NCI-H2196 treated with DMSO at 0.1 percent for 48 hours (cell line): ENCODE measurements around the gene SLC7A4.

Experiments
- DNase-seq: peaks from one replicate; lab custom pipeline; 2025; ENCODE audit not compliant: unreplicated experiment; lab: John Stamatoyannopoulos, UW

SLC7A4 gene

GRCh38 chr22:21000207-21000986 is 32.0 kb downstream of the SLC7A4 start:
- no peak for DNase-seq

GRCh38 chr22:20999350-21000206 is 32.8 kb downstream of the SLC7A4 start:
- DNase-seq = no peak

GRCh38 chr22:20998411-20999336 is 33.7 kb downstream of the SLC7A4 start:
- DNase-seq = no peak

DNA sequence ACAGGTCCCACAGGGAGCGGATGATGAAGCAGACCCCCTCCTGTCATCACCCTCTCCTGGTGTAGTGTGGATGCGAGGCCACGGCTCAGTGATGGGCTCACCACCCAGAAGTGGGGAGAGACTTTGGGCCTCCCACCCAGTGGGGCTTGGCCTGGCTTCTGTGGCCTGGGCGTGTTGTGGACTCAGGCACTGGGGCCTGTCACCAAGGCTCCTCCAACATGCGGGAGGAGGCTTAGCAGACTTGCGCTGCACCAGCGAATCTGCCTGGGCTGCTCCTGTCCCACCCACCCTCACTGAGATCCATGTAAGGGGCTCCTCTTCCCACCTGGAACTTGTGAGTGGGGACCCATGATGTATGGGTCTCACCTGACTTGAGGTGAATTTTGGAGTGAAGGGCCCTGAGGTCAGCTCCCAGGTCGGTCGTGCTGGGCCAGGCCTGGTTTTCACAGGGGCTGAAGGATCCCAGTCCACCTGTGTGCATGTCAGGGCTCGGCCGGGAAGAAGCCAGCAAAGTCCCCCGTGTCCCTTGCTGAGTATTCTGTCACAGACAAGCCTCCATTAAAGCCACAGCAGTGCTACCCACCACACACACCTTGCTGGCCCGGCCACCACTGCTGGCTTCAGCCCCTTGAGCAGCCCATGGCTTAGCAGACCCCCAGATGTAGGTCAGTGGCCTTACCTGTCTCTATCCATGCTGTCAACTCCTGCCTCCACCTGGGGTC is 34.7 kb downstream of the SLC7A4 start:
- no peak for DNase-seq

GRCh38 chr22:20996598-20997535 is 35.5 kb downstream of the SLC7A4 start:
- DNase-seq = no peak

- no peak for DNase-seq
These were observed 36.3 kb downstream of the SLC7A4 start for GRCh38 chr22:20996031-20996410.

GRCh38 chr22:20995329-20996030 is 36.9 kb downstream of the SLC7A4 start:
- no peak for DNase-seq

GRCh38 chr22:20994902-20995241 is 37.5 kb downstream of the SLC7A4 start:
- no peak for DNase-seq

DNA sequence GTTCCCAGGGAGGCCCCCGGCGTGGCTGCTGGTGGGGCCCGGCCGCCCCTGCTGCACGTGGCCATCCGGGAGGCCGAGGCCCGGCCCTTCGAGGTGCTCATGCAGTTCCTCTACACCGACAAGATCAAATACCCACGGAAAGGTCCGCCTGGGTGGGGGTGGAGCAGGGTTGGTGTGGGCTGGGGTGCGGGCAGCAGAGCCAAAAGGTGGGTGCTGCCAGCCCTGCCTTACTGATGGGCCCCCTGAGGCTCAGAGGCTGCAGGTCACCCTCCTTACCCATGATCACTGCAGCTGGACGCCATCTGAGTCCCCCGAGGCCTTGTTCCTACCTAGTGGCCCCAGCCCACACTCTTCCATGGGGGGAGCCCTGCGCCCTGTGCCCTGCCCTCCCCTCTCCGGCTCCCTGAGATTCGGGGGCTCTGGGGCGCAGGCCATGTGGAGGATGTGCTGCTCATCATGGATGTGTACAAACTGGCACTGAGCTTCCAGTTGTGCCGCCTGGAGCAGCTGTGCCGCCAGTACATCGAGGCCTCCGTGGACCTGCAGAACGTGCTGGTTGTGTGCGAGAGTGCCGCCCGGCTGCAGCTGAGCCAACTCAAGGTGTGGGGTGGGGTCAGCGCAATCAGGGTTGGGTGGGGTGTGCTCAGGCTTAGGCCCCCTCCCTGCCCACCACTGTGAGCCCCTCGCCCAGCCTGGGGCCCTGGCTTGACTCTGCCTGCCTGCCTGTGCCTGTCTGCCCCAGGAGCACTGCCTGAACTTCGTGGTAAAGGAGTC is 38.0 kb downstream of the SLC7A4 start:
- DNase-seq = no peak

GRCh38 chr22:20993304-20994127 is 38.8 kb downstream of the SLC7A4 start:
- no peak for DNase-seq

DNA sequence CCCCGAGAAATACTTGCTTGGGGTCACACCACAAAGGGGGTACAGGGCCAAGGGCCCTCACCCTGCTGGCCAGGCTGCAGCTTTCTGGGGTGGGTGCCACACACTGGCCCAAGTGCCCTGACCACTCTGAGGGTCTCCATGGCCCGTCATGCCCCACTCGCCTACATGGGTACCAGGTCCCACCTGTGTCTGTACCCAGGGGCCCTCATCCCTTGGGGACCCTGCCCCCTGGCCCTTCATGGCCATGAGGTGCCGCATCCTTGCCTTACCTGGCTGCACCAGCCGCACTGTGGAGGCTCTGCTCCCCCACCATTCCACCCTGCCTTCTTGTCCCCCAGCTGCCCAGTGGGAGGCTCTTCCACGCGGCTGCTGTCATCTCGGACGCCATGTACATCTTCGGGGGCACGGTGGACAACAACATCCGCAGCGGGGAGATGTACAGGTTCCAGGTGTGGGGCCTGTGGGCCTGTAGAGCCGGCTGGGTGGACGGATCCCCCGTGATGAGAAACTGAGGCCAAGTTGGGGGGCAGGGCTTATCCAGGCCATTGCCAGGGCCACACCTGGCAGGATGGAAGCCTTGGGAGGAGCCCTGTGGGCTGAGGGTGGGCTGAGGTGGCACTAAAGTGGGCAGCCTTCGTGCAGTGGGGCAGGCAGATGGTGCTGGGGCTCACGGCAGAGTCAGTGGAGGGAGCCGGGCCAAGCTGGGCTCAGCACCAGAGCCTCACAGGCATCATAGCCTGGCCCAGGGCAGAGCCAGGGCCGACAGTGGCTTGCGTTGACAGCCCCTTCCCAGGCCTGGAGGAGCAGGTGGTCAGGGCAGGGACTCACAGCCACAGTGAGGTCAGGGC is 39.7 kb downstream of the SLC7A4 start:
- DNase-seq = no peak

- no peak for DNase-seq
These were observed 40.3 kb downstream of the SLC7A4 start for GRCh38 chr22:20992056-20992442.

DNA sequence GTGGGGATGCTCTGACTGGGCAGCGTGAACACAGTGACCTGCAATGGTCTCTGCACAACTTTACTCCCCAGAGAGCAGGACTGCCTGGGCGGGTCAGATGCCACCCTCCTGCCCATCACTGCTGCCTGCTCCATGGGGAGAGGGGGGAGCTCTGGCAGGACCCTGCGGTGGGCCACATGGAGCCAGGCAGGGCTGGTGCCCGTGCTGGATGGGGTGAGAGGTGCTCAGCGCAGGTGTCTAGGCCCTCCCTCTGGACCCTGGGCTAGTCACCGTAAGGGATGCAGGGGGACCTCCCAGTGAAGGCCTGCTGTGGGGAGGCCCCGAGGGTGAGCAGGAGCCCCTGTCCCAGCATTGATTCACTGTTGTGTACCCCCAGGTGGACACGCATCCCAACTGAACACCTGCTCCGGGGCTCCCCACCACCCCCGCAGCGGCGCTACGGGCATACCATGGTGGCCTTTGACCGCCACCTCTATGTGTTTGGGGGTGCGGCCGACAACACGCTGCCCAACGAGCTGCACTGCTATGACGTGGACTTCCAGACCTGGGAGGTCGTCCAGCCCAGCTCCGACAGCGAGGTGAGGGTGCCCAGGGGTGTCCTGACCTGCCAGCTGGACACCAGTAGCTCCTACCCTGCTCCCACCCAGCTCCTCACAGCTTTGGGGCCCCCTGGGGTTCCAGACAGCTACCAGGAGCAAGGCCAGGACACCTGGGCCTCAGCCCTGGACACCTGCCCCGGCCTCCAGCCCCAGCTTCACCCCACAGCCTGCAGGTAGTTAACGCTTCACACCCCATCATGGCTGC is 40.9 kb downstream of the SLC7A4 start:
- DNase-seq = no peak

- DNase-seq = no peak
These were observed 41.9 kb downstream of the SLC7A4 start for GRCh38 chr22:20990184-20991180.
